ENCODE results near the gene OR4D1. TPM values are rescaled to one million over a fixed set of nuclear protein-coding genes. Genes with fewer than 3 reads are reported as not detected.

Gene OR4D1
- total RNA-seq, 1 donor from 2014 or later, result 4.6 TPM

DNA sequence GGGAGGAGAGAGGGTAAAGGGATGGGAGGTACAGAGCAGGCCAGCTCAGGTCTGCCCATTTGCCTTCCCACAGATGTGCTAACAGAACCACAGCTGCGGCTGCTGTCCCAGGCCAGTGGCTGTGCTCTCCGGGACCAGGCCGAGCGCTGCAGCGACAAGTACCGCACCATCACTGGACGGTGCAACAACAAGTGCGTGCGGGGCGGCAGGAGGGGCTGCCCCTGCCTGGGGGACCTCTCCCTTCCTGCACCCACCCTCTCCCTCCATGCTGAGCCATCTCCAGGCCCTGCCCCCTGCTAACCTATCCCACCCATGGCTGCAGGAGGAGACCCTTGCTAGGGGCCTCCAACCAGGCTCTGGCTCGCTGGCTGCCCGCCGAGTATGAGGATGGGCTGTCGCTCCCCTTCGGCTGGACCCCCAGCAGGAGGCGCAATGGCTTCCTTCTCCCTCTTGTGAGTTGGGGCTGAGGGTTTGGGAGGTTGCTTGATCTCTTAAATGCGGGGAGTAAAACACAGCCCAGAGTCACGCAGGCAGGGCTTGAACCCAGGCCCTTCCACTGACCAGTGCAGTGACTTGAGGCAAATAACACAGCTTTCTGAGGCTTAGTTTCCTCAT is 45.6 kb downstream of the OR4D1 start:
- DNase-seq (ENCODE audit: low spot score), result no peak

DNA sequence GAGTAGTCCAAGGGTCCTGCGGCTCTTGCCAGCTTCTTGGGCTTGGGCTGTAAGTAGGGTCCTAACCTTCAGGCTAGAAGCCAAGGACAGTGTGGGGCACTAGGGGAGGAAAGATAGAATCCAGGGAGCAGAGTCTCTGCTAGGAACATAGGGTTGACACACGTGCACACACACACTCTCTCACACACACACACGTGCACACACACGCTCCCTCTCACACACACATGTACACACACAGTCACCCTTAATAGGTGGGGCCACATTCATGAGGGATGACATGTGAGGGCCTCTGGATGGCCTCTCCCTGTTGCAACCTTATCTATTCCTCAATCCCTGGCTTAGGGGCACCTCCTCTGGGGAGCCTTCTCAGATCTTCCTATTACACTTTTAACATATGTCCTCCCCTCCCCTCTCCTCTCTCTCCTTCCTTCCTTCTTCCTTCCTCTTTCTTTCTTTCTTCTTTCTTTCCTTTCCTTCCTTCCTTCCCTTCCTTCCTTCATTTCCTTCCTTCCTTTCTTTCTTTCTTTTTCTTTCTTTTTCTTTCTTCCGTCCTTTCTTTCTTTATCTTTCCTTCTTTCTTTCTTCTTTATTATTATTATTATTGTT is 47.4 kb downstream of the OR4D1 start:
- DNase-seq (ENCODE audit: low spot score), result no peak

DNA sequence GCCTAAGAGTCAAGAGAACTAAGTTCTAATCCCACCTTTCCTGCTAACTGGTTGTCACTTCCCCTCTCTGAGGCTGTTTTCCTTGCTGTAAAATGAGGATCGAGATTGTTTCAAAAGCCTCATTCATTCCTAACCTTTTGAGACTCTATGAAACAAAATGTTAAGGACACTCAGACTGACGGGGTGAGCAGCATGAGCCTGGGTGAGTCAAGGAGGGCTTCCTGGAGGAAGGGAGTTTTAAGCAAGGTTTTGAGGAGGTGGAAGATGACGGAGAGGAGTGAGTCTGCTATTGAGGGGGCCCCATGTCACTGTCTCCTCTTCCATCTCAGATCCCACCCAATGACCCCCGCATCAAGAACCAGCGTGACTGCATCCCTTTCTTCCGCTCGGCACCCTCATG is 48.4 kb downstream of the OR4D1 start:
- no peak for DNase-seq (ENCODE audit: low spot score)

DNA sequence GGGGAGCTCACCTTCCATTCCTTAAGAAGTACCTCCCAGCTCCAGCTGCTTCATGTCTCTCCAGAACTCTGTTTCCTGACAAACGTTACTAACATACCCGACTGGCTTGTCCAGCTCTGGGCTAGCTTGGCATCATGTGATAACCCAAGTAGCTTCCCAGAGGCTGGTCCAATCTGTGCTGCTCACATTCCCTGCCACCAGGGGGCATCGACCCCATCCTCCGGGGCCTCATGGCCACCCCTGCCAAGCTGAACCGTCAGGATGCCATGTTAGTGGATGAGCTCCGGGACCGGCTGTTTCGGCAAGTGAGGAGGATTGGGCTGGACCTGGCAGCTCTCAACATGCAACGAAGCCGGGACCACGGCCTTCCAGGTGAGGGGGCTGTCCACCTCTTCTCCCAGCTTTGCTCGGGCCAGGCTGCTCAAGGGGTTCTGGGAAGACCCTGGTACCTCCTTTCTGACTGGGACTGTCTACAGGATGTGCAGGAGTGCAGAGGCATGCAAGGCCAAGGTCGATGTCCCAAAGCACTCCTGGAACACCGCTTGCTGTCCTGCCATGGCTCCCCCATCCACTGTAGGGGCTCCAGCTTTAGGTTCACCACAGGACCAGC is 51.9 kb downstream of the OR4D1 start:
- peak; percentile 18 for DNase-seq (ENCODE audit: low spot score)

DNA sequence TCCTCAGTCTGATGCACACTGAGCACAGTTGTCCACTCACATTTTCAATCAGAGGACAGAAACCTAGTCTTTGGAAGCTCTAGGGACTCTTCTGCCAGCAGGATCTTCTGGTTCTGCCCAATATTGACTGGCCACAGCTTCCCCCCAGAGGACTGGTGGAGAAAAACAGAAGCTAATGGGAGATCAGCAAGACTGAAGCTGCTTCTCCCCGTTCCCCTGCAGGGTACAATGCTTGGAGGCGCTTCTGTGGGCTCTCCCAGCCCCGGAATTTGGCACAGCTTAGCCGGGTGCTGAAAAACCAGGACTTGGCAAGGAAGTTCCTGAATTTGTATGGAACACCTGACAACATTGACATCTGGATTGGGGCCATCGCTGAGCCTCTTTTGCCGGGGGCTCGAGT is 54.7 kb downstream of the OR4D1 start:
- DNase-seq (ENCODE audit: low spot score), result no peak

DNA sequence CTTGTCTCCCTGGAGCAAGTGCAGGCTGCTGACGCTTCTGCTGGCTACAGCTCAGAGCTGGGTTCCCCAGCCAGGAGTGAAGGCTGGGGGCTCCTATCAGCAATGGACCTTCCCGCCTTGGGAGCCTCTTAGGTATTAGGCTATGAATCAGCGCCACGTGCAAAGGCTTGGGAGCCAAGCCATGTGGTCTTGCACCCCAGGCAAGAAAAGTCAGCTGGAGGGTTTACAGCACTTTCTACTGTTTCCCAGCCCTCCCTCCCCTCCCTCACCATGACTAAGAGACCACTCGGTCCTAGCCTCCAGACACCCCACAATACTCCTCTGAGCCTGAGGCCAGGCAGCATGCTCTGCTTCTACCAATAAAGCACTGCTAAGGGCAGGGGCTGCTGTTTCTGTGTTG is 56.6 kb downstream of the OR4D1 start:
- no peak for DNase-seq (ENCODE audit: low spot score)

DNA sequence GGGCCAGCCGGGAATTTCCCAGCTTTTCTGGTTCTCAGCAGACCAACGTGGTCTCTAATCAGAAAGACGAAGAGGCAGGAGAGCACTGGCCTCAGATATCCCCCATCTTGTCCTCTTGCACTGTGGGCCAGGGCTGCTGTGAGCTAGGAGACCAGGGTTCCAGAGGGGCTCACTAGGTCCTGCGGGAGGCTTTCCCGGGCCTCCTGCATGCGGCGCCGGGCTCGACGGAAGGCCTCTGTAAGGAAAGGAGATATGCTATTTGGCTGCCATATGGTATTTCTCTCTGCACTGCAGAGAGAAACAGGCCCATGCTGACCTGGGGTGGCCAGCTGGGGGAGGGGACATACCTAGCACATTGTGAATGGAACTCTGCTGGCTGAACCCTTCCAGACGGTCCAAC is 57.8 kb downstream of the OR4D1 start:
- DNase-seq (ENCODE audit: low spot score), result no peak

DNA sequence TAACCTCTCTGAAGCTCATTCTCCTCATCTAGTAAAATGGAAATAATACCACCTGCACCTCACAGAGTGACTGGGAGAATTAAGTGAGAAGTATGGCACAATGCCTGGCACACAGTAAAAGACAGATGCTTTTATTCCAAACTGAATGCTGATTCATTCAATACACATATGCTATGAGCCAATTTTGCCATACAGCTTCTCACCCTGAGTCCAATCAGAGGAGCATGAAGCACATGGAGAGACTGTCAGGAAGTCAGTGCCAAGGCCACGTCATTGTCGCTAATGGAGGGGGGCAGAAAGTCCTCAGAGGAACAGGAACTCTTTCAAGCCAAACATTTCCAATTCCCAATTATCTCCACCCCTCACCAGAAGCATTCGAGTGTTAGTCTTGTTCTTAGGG is 59.3 kb downstream of the OR4D1 start:
- DNase-seq (ENCODE audit: low spot score), result no peak

DNA sequence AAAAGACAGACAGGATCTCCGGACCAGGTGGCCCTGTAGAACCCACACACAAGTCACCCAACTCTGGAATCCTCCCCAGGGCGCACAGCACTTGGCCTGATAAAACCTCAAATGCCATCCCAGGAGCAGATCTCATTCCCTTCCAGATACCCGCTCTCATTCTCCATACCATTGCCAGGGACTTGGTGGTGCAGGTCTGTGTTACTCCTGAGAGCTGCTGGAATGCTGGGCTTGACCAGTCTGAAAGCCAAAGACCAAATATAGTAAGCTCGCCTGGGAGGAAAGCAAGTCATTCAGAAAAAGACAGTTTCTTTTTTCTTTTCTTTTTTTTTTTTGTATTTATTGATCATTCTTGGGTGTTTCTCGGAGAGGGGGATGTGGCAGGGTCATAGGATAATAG is 60.2 kb downstream of the OR4D1 start:
- no peak for DNase-seq (ENCODE audit: low spot score)

Other genes with a start within 250 kb of the OR4D1 start
- 38.3 TPM for gene CUEDC1, start 193.0 kb upstream of the OR4D1 start, total RNA-seq (ENCODE audit: insufficient read depth, low replicate concordance)
- 50.3 TPM for gene VEZF1, start 160.1 kb upstream of the OR4D1 start, total RNA-seq (ENCODE audit: insufficient read depth, low replicate concordance)
- gene SRSF1, start 141.1 kb upstream of the OR4D1 start, total RNA-seq (ENCODE audit: insufficient read depth, low replicate concordance), result 209 TPM
- 20.5 TPM for gene DYNLL2, start 65.0 kb upstream of the OR4D1 start, total RNA-seq (ENCODE audit: insufficient read depth, low replicate concordance)
- gene OR4D2, start 18.6 kb downstream of the OR4D1 start, total RNA-seq (ENCODE audit: insufficient read depth, low replicate concordance), result 2.2 TPM
- not detected for gene EPX, start 44.3 kb downstream of the OR4D1 start, total RNA-seq (ENCODE audit: insufficient read depth, low replicate concordance)
- 6.5 TPM for gene MKS1, start 70.9 kb downstream of the OR4D1 start, total RNA-seq (ENCODE audit: insufficient read depth, low replicate concordance)
- 0.24 TPM for gene LPO, start 90.2 kb downstream of the OR4D1 start, total RNA-seq (ENCODE audit: insufficient read depth, low replicate concordance)
- not detected for gene MPO, start 132.6 kb downstream of the OR4D1 start, total RNA-seq (ENCODE audit: insufficient read depth, low replicate concordance)
- gene TSPOAP1, start 180.4 kb downstream of the OR4D1 start, total RNA-seq (ENCODE audit: insufficient read depth, low replicate concordance), result 18.1 TPM
- gene SUPT4H1, start 203.8 kb downstream of the OR4D1 start, total RNA-seq (ENCODE audit: insufficient read depth, low replicate concordance), result 43.1 TPM